SK-N-SH treated with all-trans-retinoic acid at 6 μM for 48 hours (cell line): ENCODE measurements around the gene PRR7.

Experiments
- ATAC-seq: fragments of 200-7000 bp; cut with Tn5 transposase; 3 replicates; pipeline ENCODE4 v1.9.1; 2020; ENCODE audit warnings: mild to moderate bottlenecking, moderate library complexity
- ARNTL ChIP-seq: fragments of 450-650 bp; formaldehyde crosslinking; IDR thresholded peaks from 2 replicates; pipeline ENCODE4 v1.5.0; 2020; ENCODE audit warnings: low read depth, mild to moderate bottlenecking, moderate library complexity, borderline replicate concordance
- BACH2 ChIP-seq: fragments of 250-450 bp; sonication (Bioruptor Pico); IDR thresholded peaks from 2 replicates; pipeline ENCODE4 v1.9.0; 2021; ENCODE audit warnings: mild to moderate bottlenecking, borderline replicate concordance
- CREB5 ChIP-seq: fragments of 250-450 bp; sonication (Bioruptor Pico); IDR thresholded peaks from 2 replicates; pipeline ENCODE4 v1.5.1; 2020; ENCODE audit warnings: low read depth, mild to moderate bottlenecking, moderate library complexity
- CSDC2 ChIP-seq: fragments of 250-450 bp; sonication (Bioruptor Pico); IDR thresholded peaks from 2 replicates; pipeline ENCODE4 v1.5.0; 2020; ENCODE audit warnings: mild to moderate bottlenecking, moderate library complexity
- CSRNP3 ChIP-seq: fragments of 250-450 bp; sonication (Bioruptor Pico); IDR thresholded peaks from 2 replicates; pipeline ENCODE4 v1.5.1; 2021; ENCODE audit warnings: mild to moderate bottlenecking, moderate library complexity
- ESRRG ChIP-seq: fragments of 250-450 bp; sonication (Bioruptor Pico); IDR thresholded peaks from 2 replicates; pipeline ENCODE4 v1.6.1; 2021; ENCODE audit warnings: mild to moderate bottlenecking
- GLIS3 ChIP-seq: fragments of 250-450 bp; sonication (Bioruptor Pico); IDR thresholded peaks from 2 replicates; pipeline ENCODE4 v1.5.0; 2020; ENCODE audit warnings: mild to moderate bottlenecking, moderate library complexity
- ISL1 ChIP-seq: fragments of 250-450 bp; sonication (Bioruptor Pico); IDR thresholded peaks from 2 replicates; pipeline ENCODE4 v2.1.2; 2022; ENCODE audit warnings: mild to moderate bottlenecking, moderate library complexity
- OSR1 ChIP-seq: fragments of 250-450 bp; sonication (Bioruptor Pico); IDR thresholded peaks from 2 replicates; pipeline ENCODE4 v1.8.0; 2022; ENCODE audit warnings: moderate library complexity, mild to moderate bottlenecking, inconsistent platforms
- PPARA ChIP-seq: fragments of 250-450 bp; sonication (Bioruptor Pico); IDR thresholded peaks from 2 replicates; pipeline ENCODE4 v1.5.0; 2020; ENCODE audit warnings: mild to moderate bottlenecking, borderline replicate concordance
- RARB ChIP-seq: fragments of 250-450 bp; sonication (Bioruptor Pico); IDR thresholded peaks from 2 replicates; pipeline ENCODE4 v1.8.0; 2021; ENCODE audit warnings: mild to moderate bottlenecking, moderate library complexity
- SNAI2 ChIP-seq: fragments of 250-450 bp; sonication (Bioruptor Pico); IDR thresholded peaks from 2 replicates; pipeline ENCODE4 v1.5.0; 2020; ENCODE audit warnings: mild to moderate bottlenecking, moderate library complexity
- TCF4 ChIP-seq: fragments of 250-450 bp; sonication (Bioruptor Pico); IDR thresholded peaks from 2 replicates; pipeline ENCODE4 v1.8.0; 2021; ENCODE audit warnings: mild to moderate bottlenecking, moderate library complexity, borderline replicate concordance
- TOX ChIP-seq: fragments of 250-450 bp; sonication (Bioruptor Pico); IDR thresholded peaks from 2 replicates; pipeline ENCODE4 v1.8.0; 2021; ENCODE audit warnings: mild to moderate bottlenecking, moderate library complexity, borderline replicate concordance
- ZC3H10 ChIP-seq: fragments of 250-450 bp; sonication (Bioruptor Pico); IDR thresholded peaks from 2 replicates; pipeline ENCODE4 v1.5.1; 2021; ENCODE audit warnings: mild to moderate bottlenecking, moderate library complexity
- ZFP3 ChIP-seq: fragments of 250-450 bp; sonication (Bioruptor Pico); IDR thresholded peaks from 2 replicates; pipeline ENCODE4 v1.5.0; 2020; ENCODE audit warnings: mild to moderate bottlenecking, moderate library complexity
- ZFP30 ChIP-seq: fragments of 450-650 bp; formaldehyde crosslinking; IDR thresholded peaks from 2 replicates; pipeline ENCODE4 v1.5.0; 2022; ENCODE audit warnings: mild to moderate bottlenecking, moderate library complexity
- ZNF565 ChIP-seq: fragments of 450-650 bp; formaldehyde crosslinking; conservative IDR thresholded peaks from 2 replicates; pipeline ENCODE4 v1.5.0; 2020; ENCODE audit warnings: low read depth, mild to moderate bottlenecking, moderate library complexity
- ZNF70 ChIP-seq: fragments of 450-650 bp; formaldehyde crosslinking; IDR thresholded peaks from 2 replicates; pipeline ENCODE4 v1.5.0; 2020; ENCODE audit warnings: mild to moderate bottlenecking, moderate library complexity
- ZNF8 ChIP-seq: fragments of 450-650 bp; formaldehyde crosslinking; IDR thresholded peaks from 2 replicates; pipeline ENCODE4 v1.5.0; 2020; ENCODE audit warnings: mild to moderate bottlenecking, moderate library complexity
- TF ChIP-seq, protein P1 (sequence below): fragments of 250-450 bp; sonication (Bioruptor Pico); IDR thresholded peaks from 2 replicates; pipeline ENCODE4 v1.5.0; 2020; ENCODE audit warnings: mild to moderate bottlenecking, moderate library complexity
- TF ChIP-seq, protein P2 (sequence below): fragments of 250-450 bp; sonication (Bioruptor Pico); IDR thresholded peaks from 2 replicates; pipeline ENCODE4 v1.8.0; 2020; ENCODE audit warnings: mild to moderate bottlenecking, moderate library complexity, borderline replicate concordance

PRR7 gene

DNA sequence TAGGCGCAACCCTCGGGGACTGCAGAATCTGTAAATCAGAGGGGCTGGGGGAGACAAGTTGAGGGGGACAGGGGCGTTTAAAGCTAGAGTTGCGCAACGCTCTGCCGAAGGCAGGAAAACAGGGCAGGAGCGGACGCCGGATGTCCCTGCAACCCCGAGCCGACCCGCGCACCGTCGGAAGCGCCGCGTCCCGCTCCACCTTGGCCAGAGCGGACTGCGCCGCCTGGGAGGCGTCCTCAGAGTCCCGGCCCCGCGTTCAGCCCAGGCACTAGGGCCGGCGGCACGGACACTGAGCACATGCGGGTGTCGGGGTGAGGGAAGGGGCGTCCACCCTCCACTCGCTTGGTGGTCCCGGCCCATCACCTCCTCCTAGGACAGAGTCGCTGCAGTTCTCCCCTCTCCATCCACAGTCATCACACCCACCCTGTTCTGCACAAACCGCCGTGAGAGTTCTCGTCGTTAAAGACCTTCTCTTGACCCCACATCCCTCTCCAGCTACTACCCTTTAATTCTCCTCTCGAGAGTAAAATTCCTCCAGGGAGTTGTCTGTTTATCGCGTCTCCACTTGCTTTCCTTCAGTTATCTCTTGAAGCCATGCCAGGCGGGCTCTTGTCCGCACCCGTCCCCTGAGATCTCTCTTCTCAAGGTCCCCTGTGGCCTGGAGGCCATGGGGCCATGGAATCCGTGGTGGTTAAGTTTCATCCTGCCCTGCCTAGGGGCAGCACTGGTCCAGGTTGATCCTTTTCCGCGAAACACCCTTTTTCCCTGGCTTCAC lies 51.6 kb downstream of the PRR7 start:
- TF ChIP-seq ZNF565 (no peak), ESRRG (CRISPR knock-in tag) (no peak), SNAI2 (no peak), RARB (CRISPR knock-in tag) (no peak), ZNF8 (no peak), ZC3H10 (CRISPR knock-in tag) (no peak), ZFP3 (CRISPR knock-in tag) (no peak), TCF4 (CRISPR knock-in tag) (no peak), ZNF70 (no peak), PPARA (CRISPR knock-in tag) (no peak), BACH2 (CRISPR knock-in tag) (no peak), CSDC2 (CRISPR knock-in tag) (no peak), ISL1 (CRISPR knock-in tag) (no peak), GLIS3 (CRISPR knock-in tag) (no peak), CSRNP3 (CRISPR knock-in tag) (no peak)
- TF ChIP-seq, protein P1, sequence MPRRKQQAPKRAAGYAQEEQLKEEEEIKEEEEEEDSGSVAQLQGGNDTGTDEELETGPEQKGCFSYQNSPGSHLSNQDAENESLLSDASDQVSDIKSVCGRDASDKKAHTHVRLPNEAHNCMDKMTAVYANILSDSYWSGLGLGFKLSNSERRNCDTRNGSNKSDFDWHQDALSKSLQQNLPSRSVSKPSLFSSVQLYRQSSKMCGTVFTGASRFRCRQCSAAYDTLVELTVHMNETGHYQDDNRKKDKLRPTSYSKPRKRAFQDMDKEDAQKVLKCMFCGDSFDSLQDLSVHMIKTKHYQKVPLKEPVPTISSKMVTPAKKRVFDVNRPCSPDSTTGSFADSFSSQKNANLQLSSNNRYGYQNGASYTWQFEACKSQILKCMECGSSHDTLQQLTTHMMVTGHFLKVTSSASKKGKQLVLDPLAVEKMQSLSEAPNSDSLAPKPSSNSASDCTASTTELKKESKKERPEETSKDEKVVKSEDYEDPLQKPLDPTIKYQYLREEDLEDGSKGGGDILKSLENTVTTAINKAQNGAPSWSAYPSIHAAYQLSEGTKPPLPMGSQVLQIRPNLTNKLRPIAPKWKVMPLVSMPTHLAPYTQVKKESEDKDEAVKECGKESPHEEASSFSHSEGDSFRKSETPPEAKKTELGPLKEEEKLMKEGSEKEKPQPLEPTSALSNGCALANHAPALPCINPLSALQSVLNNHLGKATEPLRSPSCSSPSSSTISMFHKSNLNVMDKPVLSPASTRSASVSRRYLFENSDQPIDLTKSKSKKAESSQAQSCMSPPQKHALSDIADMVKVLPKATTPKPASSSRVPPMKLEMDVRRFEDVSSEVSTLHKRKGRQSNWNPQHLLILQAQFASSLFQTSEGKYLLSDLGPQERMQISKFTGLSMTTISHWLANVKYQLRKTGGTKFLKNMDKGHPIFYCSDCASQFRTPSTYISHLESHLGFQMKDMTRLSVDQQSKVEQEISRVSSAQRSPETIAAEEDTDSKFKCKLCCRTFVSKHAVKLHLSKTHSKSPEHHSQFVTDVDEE (CRISPR knock-in tag) = no peak
- TF ChIP-seq, protein P2, sequence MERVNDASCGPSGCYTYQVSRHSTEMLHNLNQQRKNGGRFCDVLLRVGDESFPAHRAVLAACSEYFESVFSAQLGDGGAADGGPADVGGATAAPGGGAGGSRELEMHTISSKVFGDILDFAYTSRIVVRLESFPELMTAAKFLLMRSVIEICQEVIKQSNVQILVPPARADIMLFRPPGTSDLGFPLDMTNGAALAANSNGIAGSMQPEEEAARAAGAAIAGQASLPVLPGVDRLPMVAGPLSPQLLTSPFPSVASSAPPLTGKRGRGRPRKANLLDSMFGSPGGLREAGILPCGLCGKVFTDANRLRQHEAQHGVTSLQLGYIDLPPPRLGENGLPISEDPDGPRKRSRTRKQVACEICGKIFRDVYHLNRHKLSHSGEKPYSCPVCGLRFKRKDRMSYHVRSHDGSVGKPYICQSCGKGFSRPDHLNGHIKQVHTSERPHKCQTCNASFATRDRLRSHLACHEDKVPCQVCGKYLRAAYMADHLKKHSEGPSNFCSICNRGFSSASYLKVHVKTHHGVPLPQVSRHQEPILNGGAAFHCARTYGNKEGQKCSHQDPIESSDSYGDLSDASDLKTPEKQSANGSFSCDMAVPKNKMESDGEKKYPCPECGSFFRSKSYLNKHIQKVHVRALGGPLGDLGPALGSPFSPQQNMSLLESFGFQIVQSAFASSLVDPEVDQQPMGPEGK (CRISPR knock-in tag) = no peak
- TF ChIP-seq, all 23 proteins: peak for 0
- no peak for ATAC-seq

DNA sequence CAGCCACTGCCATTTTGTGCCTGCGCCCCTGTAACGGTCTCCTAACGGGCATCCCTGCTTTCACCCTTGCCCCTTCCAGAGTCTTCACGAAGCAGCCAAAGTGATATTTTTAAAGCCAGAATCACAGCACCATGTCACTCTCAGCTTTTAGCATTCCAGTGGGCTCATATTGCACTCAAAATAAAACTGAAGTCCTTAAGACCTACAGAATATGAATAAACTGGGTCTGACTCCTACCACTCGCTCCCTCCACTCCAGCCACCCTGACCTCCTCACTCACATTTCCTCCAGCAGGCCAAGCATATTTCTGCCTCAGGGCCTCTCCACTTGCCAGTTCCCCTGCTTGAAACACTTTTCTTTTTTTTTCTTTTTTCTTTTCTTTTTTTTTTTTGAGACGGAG lies 53.2 kb downstream of the PRR7 start:
- TF ChIP-seq SNAI2 = no peak
- no peak for TF ChIP-seq GLIS3 (CRISPR knock-in tag)
- TF ChIP-seq ZFP30 (CRISPR knock-in tag) = no peak
- no peak for ATAC-seq

DNA sequence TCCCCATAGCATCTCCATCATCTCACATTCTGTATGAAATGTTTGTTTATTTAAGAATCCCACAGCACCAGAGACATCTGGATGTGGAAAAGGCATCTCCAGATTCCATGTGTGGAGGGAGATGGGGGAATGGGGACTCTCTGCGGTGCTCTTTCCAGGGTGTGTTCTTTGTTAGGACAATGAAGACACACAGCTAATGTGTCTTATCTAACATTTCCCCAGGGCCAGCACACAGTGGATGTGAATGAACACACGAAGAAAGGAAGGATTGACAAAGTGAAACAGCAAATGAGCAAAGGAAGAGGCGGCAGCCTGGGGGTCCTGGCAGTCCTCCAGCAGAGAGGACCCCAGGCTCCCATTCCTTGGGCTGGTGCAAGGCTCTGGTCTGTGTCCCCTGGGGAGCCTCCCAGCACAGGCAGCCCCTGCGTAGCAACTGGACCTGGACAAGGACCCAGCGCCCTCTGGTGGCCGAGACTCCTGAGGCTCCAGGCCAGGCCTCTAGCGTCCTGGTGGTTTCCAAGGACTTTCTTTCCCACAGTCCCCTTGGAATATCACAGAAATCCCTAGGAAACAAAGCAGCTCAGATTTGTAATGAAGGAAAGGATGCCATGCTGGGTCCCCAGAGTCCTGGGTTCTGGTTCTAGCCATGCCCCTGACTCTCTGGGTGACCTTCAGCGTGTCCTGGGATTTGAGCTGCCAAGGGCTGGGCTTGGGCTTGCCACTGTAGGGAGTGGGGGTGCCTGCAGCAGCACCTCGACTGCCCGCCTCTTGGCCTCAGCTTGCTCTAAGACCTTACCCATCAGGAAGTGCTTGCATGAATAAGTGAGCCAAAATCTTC lies 54.3 kb downstream of the PRR7 start:
- peak; percentile 64 for ATAC-seq
- no peak for TF ChIP-seq ZNF70
- no peak for TF ChIP-seq ARNTL (CRISPR knock-in tag)
- TF ChIP-seq ESRRG (CRISPR knock-in tag) = no peak
- TF ChIP-seq ZC3H10 (CRISPR knock-in tag) = no peak
- TF ChIP-seq, protein P2 (CRISPR knock-in tag) = no peak
- TF ChIP-seq ZFP30 (CRISPR knock-in tag) = no peak
- TF ChIP-seq ZFP3 (CRISPR knock-in tag) = no peak
- no peak for TF ChIP-seq TOX
- no peak for TF ChIP-seq CREB5 (CRISPR knock-in tag)
- TF ChIP-seq, protein P1 (CRISPR knock-in tag) = no peak
- no peak for TF ChIP-seq OSR1 (CRISPR knock-in tag)
- no peak for TF ChIP-seq CSDC2 (CRISPR knock-in tag)
- TF ChIP-seq ZNF565 = no peak
- no peak for TF ChIP-seq RARB (CRISPR knock-in tag)
- TF ChIP-seq GLIS3 (CRISPR knock-in tag) = no peak
